ENCODE results near the gene CDKN2B.

The CDKN2B gene

DNA sequence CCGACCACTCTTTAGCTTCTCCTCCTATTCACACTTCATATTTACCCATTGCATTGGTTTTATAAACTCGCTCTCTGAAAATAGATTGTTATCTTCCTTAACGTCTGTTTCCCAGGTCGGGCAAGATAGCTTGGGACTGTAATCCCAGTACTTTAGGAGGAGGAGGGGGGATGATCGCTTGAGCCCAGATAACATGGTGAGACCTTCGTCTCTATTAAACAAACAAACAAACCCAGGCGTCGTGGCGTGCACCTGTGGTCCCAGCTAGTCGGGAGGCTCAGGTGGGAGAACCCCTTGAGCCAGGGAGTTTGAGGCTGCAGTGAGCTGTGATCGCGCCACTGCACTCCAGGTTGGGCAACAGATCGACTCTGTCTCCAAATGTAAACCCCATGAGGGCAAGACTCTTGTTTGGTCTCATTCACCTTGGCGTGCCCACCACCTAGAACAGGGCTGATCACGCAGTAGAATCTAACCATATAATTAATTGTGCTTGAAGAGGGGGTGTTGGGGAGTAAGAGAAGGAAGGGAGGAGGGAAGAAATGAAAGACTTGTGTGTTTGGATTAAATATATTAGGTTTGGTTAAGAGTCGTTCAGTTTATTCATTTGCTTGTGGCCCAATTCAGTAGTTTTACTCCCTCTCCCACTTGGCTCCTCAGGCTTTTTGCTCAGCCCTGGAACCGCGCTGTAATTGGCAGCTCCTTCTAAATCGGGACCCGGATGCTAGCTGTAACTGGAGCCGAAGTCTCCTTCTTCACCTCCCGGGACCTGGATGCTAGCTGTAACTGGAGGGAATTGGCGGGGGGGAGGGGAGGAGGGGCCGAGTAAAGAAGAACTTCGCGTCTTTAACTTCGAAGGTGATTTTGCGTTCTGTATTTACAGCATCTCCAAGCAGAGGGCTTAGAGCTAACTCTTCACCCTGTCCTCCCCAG lies 39.8 kb downstream of the CDKN2B start:
- no peak for DNase-seq (ENCODE audit: low read depth)
- TF ChIP-seq, protein P1, sequence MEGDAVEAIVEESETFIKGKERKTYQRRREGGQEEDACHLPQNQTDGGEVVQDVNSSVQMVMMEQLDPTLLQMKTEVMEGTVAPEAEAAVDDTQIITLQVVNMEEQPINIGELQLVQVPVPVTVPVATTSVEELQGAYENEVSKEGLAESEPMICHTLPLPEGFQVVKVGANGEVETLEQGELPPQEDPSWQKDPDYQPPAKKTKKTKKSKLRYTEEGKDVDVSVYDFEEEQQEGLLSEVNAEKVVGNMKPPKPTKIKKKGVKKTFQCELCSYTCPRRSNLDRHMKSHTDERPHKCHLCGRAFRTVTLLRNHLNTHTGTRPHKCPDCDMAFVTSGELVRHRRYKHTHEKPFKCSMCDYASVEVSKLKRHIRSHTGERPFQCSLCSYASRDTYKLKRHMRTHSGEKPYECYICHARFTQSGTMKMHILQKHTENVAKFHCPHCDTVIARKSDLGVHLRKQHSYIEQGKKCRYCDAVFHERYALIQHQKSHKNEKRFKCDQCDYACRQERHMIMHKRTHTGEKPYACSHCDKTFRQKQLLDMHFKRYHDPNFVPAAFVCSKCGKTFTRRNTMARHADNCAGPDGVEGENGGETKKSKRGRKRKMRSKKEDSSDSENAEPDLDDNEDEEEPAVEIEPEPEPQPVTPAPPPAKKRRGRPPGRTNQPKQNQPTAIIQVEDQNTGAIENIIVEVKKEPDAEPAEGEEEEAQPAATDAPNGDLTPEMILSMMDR (IDR thresholded peaks at IDR 0.05; ENCODE audit: low read depth, low read length, missing control alignments), result no peak
- H3K4me3 ChIP-seq (ENCODE audit: low read depth, low read length), result no peak overlapping the region
- in situ Hi-C loops (cut with HindIII; ENCODE audit: low sequenced_read_pairs), result no loop called here

DNA sequence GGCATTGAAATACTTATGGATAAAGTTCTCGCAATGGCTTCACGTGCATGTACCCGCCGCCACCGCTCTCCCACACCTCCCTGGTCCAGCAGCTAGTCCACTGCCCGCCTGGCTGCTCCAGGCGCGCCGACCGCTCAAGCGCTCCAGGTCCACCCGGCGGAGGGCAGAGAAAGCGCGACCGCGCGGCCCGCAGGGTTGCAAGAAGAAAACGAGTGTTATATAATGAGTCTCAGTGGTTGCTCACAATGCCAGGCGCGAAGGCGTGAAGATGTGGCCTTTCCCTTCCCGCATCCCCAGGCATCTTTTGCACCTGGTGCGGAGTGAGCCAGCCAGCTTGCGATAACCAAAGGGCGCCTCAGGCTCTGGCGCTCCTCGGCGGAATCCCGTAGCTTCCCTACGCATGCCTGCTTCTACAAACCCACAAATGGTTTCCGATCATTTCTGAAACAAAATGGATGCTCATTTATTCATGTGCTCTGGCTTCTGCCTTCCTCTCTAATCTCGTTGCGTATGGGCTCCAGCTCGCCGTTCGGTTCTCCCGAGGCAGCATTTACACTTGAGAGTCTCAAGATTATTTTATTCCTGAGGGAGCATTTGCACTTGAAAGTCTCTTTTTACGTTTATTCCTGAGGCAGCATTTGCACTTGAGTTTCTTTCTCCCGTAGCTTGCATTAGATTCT lies 40.6 kb downstream of the CDKN2B start:
- peak overlapping the region; percentile 1 for H3K4me3 ChIP-seq (ENCODE audit: low read depth, low read length)
- no peak for DNase-seq (ENCODE audit: low read depth)
- TF ChIP-seq, protein P1 (IDR thresholded peaks at IDR 0.05; ENCODE audit: low read depth, low read length, missing control alignments), result no peak
- in situ Hi-C loops (cut with HindIII; ENCODE audit: low sequenced_read_pairs), result no loop called here

DNA sequence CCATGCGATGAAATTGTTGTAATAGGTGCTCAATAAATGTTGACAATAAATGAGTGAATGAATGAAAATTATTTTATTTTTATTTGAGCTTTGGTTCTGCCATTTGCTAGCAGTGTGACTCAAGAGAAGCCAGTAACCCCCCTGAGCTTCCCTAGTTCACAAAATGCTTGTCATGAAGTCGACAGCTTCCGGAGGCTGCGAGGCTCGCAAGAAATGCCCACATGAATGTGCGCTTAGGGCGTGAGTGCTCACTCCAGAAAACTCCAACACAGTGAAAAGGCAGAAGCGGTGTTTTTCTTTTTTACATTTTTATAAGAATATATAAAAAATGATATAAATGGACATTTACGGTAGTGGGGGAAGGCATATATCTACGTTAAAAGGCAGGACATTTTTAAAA lies 41.4 kb downstream of the CDKN2B start:
- TF ChIP-seq, protein P1 (IDR thresholded peaks at IDR 0.05; ENCODE audit: low read depth, low read length, missing control alignments), result no peak
- DNase-seq (ENCODE audit: low read depth), result no peak
- in situ Hi-C loops (cut with HindIII; ENCODE audit: low sequenced_read_pairs), result no loop called here

DNA sequence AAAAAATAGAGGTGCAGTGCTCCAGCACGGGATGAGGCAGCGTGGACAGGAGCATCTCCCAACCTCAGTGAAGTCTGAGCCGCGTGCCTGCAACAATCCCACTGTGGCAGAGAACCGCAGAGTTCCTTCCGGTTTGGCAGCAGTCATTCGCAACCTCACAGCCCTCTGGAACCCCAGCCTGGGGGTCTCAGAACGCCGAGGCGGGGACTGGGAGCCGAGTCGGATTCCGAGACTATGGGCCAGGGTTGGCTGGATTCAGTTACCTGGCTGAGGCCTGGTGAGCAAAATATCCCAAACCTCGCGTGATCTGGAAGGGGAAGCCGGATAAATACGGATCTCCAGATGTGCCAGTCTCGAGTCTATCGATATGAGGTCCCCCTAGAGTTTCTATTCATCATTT lies 41.9 kb downstream of the CDKN2B start:
- in situ Hi-C loops (cut with HindIII; ENCODE audit: low sequenced_read_pairs), result no loop called here

More for the DNA sequence above, 41.4 kb downstream of the CDKN2B start:
- H3K4me3 ChIP-seq (ENCODE audit: low read depth, low read length), result no peak overlapping the region

DNA sequence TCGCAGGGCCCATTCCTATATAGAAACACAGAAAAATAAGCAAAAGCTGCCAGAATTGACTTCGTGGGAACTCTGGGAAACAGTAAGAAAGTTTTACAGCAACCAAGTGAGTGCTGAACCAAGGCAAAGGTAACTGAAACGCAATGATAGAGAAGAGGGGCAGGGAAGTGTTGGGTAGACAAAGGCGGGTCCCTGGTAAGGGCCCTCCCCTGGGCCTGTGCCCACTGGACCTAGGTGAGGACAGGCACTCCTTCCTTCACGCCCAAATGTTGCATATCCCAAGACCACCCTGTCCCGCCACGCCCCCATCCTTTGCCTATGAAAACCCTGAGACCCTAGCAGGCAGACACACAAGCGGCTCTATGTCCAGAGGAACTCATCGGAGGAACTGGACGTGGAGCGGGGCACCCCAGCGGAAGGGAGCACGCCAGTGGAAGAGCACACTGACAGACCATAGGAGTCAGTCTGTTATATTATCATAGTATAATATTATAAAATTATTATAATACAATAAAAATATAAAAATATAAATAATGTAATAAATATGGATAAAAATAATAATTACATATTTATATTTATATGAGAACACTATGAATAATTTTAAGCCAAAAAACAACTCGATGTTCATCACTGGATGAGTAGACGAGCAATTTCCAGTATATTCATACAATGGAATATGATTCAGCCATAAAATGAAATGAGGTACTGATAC lies 42.8 kb downstream of the CDKN2B start:
- DNase-seq (ENCODE audit: low read depth), result no peak
- H3K4me3 ChIP-seq (ENCODE audit: low read depth, low read length), result no peak overlapping the region
- TF ChIP-seq, protein P1 (IDR thresholded peaks at IDR 0.05; ENCODE audit: low read depth, low read length, missing control alignments), result no peak
- in situ Hi-C loops (cut with HindIII; ENCODE audit: low sequenced_read_pairs), result no loop called here

More for the DNA sequence above, 41.9 kb downstream of the CDKN2B start:
- TF ChIP-seq, protein P1 (IDR thresholded peaks at IDR 0.05; ENCODE audit: low read depth, low read length, missing control alignments), result no peak
- no peak for DNase-seq (ENCODE audit: low read depth)
- H3K4me3 ChIP-seq (ENCODE audit: low read depth, low read length), result no peak overlapping the region

DNA sequence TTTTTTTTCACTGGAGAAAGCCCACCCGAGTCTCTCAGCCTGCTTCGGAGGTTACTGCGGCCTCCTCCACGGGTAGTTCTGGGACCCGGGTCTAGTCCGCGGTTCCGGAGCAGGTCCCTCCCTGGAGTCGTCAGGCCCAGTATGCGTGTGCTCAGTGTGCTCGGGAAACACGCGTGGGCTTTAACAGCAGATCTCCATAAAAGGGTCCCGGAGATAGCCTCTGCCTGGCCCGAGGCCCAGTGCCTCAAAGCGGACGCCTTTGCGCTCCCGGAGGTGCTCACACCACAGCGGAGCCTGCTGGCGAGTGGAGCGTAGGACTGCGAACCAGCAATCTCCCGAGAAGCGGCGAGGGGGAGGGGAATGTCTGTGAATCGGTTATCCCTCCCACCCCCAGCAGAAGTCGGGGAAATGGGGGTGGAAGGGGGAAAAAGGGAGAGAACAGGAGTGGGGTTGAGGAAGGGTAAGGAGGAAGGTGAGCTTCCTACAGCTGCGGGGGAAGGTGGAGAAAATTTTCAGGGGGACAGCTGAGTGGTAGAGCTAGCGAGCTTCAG lies 43.6 kb downstream of the CDKN2B start:
- in situ Hi-C loops (cut with HindIII; ENCODE audit: low sequenced_read_pairs), result no loop called here
- TF ChIP-seq, protein P1 (IDR thresholded peaks at IDR 0.05; ENCODE audit: low read depth, low read length, missing control alignments), result peak; percentile 79
- H3K4me3 ChIP-seq (ENCODE audit: low read depth, low read length), result peak overlapping the region; percentile 38
- no peak for DNase-seq (ENCODE audit: low read depth)

All from astrocyte of the cerebellum (primary cell).